ENCODE results near the gene DGCR8. TPM values are rescaled to one million over a fixed set of nuclear protein-coding genes. Genes with fewer than 3 reads are reported as not detected.

Gene DGCR8
- total and polyA plus RNA-seq, 2 of the 4 experiments (the other 2 are of a cell fraction), result 16.7 to 25.3 TPM

GRCh38 chr22:20043997-20044342 is 36.1 kb upstream of the DGCR8 start:
- no peak overlapping the region for H3K23ac ChIP-seq (ENCODE audit: low read depth, low read length)
- H3K18ac ChIP-seq (ENCODE audit: low read depth, low read length), result no peak overlapping the region
- H3K14ac ChIP-seq (replicated peaks; ENCODE audit: low read depth, low read length), result no peak overlapping the region
- intact Hi-C loops (cut with micrococcal nuclease), result no loop called here
- H3K36me3 ChIP-seq (ENCODE audit: control insufficient read depth, insufficient read depth, low read length), result peaks cover 35% of the 10 kb centered on the region
- H3K27ac ChIP-seq (ENCODE audit: insufficient read depth, low read length), result no peak overlapping the region
- ChIA-PET CTCF (no interaction called here), POLR2A (ENCODE audit: unreplicated experiment) (no interaction called here)
- H3K4me1 ChIP-seq (ENCODE audit: control insufficient read depth, insufficient read depth, low read length), result no peaks in the 10 kb centered on the region
- no peak overlapping the region for H2AFZ ChIP-seq (replicated peaks; ENCODE audit: low read length, poor library complexity)
- no peak overlapping the region for H3K4ac ChIP-seq (ENCODE audit: low read depth, low read length)
- in situ Hi-C loops (cut with MboI; ENCODE audit: low sequenced_read_pairs), result no loop called here
- no peak overlapping the region for H3K9ac ChIP-seq (ENCODE audit: low read depth, low read length)
- H3K79me1 ChIP-seq (ENCODE audit: low read depth in 1 of 2, low read length in 2 of 2), result peaks cover 0 to 10% of the 10 kb centered on the region in 2 experiments; a peak in 1 of 4 replicates
- 97% methylated on average over 5 of the region's 7 CpGs; no CpG with 5 or more reads in 1 of the 2 experiments for WGBS, 2 experiments (ENCODE audit: extremely low coverage in 2 of 2, insufficient read length in 1 of 2)
- H2AK5ac ChIP-seq (ENCODE audit: low read depth, low read length), result no peak overlapping the region
- no peak overlapping the region for H4K91ac ChIP-seq (ENCODE audit: insufficient read depth, low read depth, low read length)
- no peak overlapping the region for H4K5ac ChIP-seq (ENCODE audit: low read depth, low read length)
- dilution Hi-C loops (cut with HindIII; ENCODE audit: low sequenced_read_pairs, unreplicated experiment), result no loop called here
- H2BK5ac ChIP-seq (ENCODE audit: low read depth, low read length, poor library complexity, severe bottlenecking), result no peak overlapping the region
- no peaks in the 10 kb centered on the region for H3K27me3 ChIP-seq (ENCODE audit: control insufficient read depth, insufficient read depth, low read length)
- no peaks in the 10 kb centered on the region; the same call in 1 of the 2 replicates for H3K9me3 ChIP-seq (ENCODE audit: control insufficient read depth, insufficient read depth, low read length)
- no peak overlapping the region for H2BK15ac ChIP-seq (ENCODE audit: low read depth, low read length)
- no peaks in the 10 kb centered on the region; the same call in 1 of the 2 replicates for H3K9me1 ChIP-seq (ENCODE audit: insufficient read depth, low read length)
- H2AK9ac ChIP-seq (replicated peaks; ENCODE audit: low read depth, low read length, poor library complexity), result no peak overlapping the region
- no peak overlapping the region for H2BK120ac ChIP-seq (ENCODE audit: low read depth, low read length)
- H3K4me2 ChIP-seq (ENCODE audit: low read depth, low read length), result no peak overlapping the region
- ATAC-seq (ENCODE audit: low read depth) (no peak), DNase-seq (no peak)
- no peak overlapping the region for H3K4me3 ChIP-seq (ENCODE audit: insufficient read depth, low read depth, low read length)
- no peaks in the 10 kb centered on the region; the same call in none of the 2 replicates for H4K20me1 ChIP-seq (ENCODE audit: insufficient read depth, low read length)
- BruUV-seq (replicated peaks), result no TSS peak
- no peak overlapping the region for H2BK20ac ChIP-seq (ENCODE audit: low read depth, low read length)
- H3K56ac ChIP-seq (ENCODE audit: extremely low read depth, insufficient read depth, low read length), result no peak overlapping the region
- no peak overlapping the region for H4K8ac ChIP-seq (ENCODE audit: low read depth in 2 of 2, low read length in 2 of 2)
- TF ChIP-seq FOS (IDR thresholded peaks at IDR 0.05; ENCODE audit: low read depth, low read length) (no peak), MXI1 (IDR thresholded peaks at IDR 0.05; ENCODE audit: borderline replicate concordance, low read depth, low read length) (no peak), CHD1 (IDR thresholded peaks at IDR 0.05; ENCODE audit: low read depth, low read length) (no peak), RCOR1 (IDR thresholded peaks at IDR 0.05; ENCODE audit: insufficient replicate concordance, low read length) (no peak), MAZ (IDR thresholded peaks at IDR 0.05; ENCODE audit: borderline replicate concordance, low read depth, low read length) (no peak), POLR2A (IDR thresholded peaks at IDR 0.05; ENCODE audit: low read depth, low read length) (no peak)
